ENCODE data around the gene SMIM43.

DNA sequence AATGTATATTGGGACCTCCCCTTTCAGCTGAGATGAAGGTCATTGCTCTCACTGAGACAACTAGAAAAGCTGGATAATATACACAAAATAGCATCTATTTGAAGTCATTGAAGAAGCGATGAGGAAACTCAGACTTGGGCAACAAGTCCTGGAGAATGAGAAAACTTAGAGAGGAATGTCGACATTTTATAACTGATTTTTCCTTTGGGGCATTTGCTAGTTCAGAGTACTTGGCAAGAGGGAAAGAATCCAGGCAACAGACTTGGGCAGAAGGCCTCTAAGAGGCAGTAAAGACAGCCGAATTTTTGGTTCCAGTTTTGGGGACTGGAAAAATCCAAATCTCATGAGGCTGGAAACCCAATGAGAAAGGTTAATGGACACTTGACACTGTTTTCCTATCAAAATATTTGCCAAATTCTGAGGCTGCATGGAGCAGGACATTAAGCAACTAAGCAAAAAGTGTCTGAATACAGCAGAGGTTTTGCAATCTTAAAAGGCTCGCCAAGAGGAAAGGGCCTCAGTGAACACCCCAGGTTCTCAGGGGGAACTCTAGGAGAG is 47.2 kb downstream of the SMIM43 start:
- TF ChIP-seq EZH2phosphoT487 (IDR thresholded peaks at IDR 0.05; ENCODE audit: borderline replicate concordance, low read length) (no peak), EZH2 (IDR thresholded peaks at IDR 0.05; ENCODE audit: low read length, unreplicated experiment) (no peak)
- TF ChIP-seq, protein P1, sequence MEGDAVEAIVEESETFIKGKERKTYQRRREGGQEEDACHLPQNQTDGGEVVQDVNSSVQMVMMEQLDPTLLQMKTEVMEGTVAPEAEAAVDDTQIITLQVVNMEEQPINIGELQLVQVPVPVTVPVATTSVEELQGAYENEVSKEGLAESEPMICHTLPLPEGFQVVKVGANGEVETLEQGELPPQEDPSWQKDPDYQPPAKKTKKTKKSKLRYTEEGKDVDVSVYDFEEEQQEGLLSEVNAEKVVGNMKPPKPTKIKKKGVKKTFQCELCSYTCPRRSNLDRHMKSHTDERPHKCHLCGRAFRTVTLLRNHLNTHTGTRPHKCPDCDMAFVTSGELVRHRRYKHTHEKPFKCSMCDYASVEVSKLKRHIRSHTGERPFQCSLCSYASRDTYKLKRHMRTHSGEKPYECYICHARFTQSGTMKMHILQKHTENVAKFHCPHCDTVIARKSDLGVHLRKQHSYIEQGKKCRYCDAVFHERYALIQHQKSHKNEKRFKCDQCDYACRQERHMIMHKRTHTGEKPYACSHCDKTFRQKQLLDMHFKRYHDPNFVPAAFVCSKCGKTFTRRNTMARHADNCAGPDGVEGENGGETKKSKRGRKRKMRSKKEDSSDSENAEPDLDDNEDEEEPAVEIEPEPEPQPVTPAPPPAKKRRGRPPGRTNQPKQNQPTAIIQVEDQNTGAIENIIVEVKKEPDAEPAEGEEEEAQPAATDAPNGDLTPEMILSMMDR (conservative IDR thresholded peaks at IDR 0.05; ENCODE audit: low read depth, low read length): no peak

All from PC-3 (cell line).